Colonic mucosa (tissue), 4 donors: Measurements from ENCODE around the gene IMPA2. TPM values are rescaled to one million over a fixed set of nuclear protein-coding genes. Genes with fewer than 3 reads are reported as not detected.
"Not testable (repeated sequence)": the region's sequence is repeated elsewhere in the genome, so short reads cannot be mapped to it uniquely, and the experiment has no call there.

Experiments used
- DNase-seq: peaks from one replicate; pipeline ENCODE4 v3.0.0-alpha.2; 2020
- H3K27ac ChIP-seq: fragments of 200-600 bp; one replicate; pipeline ENCODE4 v1.8.0; 2021
- H3K27me3 ChIP-seq: fragments of 200-600 bp; one replicate; pipeline ENCODE4 v1.8.0; 2021
- H3K36me3 ChIP-seq: fragments of 200-600 bp; one replicate; pipeline ENCODE4 v1.8.0; 2021
- H3K4me1 ChIP-seq: fragments of 200-600 bp; one replicate; pipeline ENCODE4 v1.8.0; 2021; ENCODE audit warnings: mild to moderate bottlenecking
- H3K4me3 ChIP-seq: fragments of 200-600 bp; one replicate; pipeline ENCODE4 v1.8.0; 2021
- H3K9ac ChIP-seq, 2 donors: one replicate each; pipeline ENCODE4 v1.7.0; 2013; ENCODE audit warnings: control low read depth in 2 of 2, low read depth in 2 of 2, low read length in 2 of 2
- H3K9me3 ChIP-seq: fragments of 200-600 bp; one replicate; pipeline ENCODE4 v1.8.0; 2021
- CTCF ChIP-seq: fragments of 200-600 bp; IDR thresholded peaks from one replicate; pipeline ENCODE4 v1.8.0; 2022; ENCODE audit warnings: antibody characterized with exemption, mild to moderate bottlenecking
- intact Hi-C: fragments of 100-400 bp; cut with DNase I; formaldehyde crosslinking; loops from one replicate; pipeline ENCODE4 v1.14.1; 2022
- total RNA-seq, 2 donors: library from RNA; stranded (reverse); fragmentation: NEBNext Ultra II Directional in 1 of 2; extraction: Animal tissue kit (Norgen Biotek cat#: 25700) in 1 of 2; gene quantifications; one replicate each; pipeline ENCODE4 v1.2.1, GENCODE V29; 2021
- donor health status: healthy.
- donor health status: DM: no; HTN: no; CAD: no.
- donor health status: DM: no; HTN: no; CAD: no.

Gene IMPA2
- total RNA-seq, 2 donors from 2014 or later: 150 to 201 TPM

- Histone ChIP-seq H3K27me3 (no peaks in the 10 kb centered on the region), H3K4me3 (no peak overlapping the region), H3K27ac (no peak overlapping the region), H3K9ac (no peak overlapping the region), H3K36me3 (no peaks in the 10 kb centered on the region), H3K9me3 (no peaks in the 10 kb centered on the region), H3K4me1 (no peaks in the 10 kb centered on the region)
- no peak for DNase-seq
- no peak for TF ChIP-seq CTCF
- intact Hi-C loops: no loop called here
These were observed 17.3 kb upstream of the IMPA2 start for GRCh38 chr18:11963991-11964484.

- H3K9ac ChIP-seq: no peak overlapping the region
- H3K4me1 ChIP-seq: no peaks in the 10 kb centered on the region
- no peak overlapping the region for H3K27ac ChIP-seq
- no peaks in the 10 kb centered on the region for H3K9me3 ChIP-seq
- no peaks in the 10 kb centered on the region for H3K27me3 ChIP-seq
- intact Hi-C loops: no loop called here
- no peaks in the 10 kb centered on the region for H3K36me3 ChIP-seq
- DNase-seq: no peak
- no peak overlapping the region for H3K4me3 ChIP-seq
- no peak for TF ChIP-seq CTCF
These were observed 11.1 kb upstream of the IMPA2 start for GRCh38 chr18:11969904-11970835.

DNA sequence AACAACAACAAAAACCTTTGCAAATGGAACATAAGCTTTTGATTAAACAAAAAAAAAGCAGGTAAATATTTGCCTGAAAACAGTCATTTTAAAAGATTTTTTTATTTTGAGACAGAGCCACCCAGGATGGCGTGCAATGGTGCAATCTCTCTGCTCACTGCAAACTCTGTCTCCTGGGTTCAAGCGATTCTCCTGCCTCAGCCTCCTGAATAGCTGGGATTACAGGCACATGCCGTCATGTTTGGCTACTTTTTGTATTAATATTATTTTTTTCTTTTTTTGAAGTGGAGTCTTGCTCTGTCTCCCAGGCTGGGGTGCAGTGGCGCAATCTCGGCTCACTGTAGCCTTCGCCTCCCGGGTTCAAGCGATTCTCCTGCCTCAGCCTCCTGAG, 10.5 kb upstream of the IMPA2 start:
- H3K9ac ChIP-seq, H3K27ac ChIP-seq, H3K36me3 ChIP-seq, H3K4me1 ChIP-seq, DNase-seq, H3K27me3 ChIP-seq, H3K9me3 ChIP-seq, intact Hi-C loops, H3K4me3 ChIP-seq: not testable (repeated sequence)

- no peaks in the 10 kb centered on the region for H3K4me1 ChIP-seq
- H3K27me3 ChIP-seq: no peaks in the 10 kb centered on the region
- intact Hi-C loops: no loop called here
- H3K4me3 ChIP-seq: no peak overlapping the region
- no peak overlapping the region for H3K27ac ChIP-seq
- H3K36me3 ChIP-seq: no peaks in the 10 kb centered on the region
- H3K9ac ChIP-seq: no peak overlapping the region
- H3K9me3 ChIP-seq: no peaks in the 10 kb centered on the region
- DNase-seq: no peak
- no peak for TF ChIP-seq CTCF
These were observed 8.7 kb upstream of the IMPA2 start for GRCh38 chr18:11972371-11973174.

- H3K9ac ChIP-seq: no peak overlapping the region
- TF ChIP-seq CTCF: no peak
- H3K36me3 ChIP-seq: no peaks in the 10 kb centered on the region
- no peaks in the 10 kb centered on the region for H3K27me3 ChIP-seq
- no peaks in the 10 kb centered on the region for H3K9me3 ChIP-seq
- H3K27ac ChIP-seq: no peak overlapping the region
- no peaks in the 10 kb centered on the region for H3K4me1 ChIP-seq
- H3K4me3 ChIP-seq: no peak overlapping the region
- no peak for DNase-seq
- intact Hi-C loops: no loop called here
These were observed 6.5 kb upstream of the IMPA2 start for GRCh38 chr18:11974741-11975325.
